ENCODE measurements around the gene MAP1B. TPM values are rescaled to one million over a fixed set of nuclear protein-coding genes. Genes with fewer than 3 reads are reported as not detected.

The MAP1B gene
- total and polyA plus RNA-seq, 9 of the 15 experiments (the other 6 are each of a cell fraction or from before 2014, with no cell fraction given), result 5.2 to 66.1 (median 17.3) TPM

- TF ChIP-seq ZBTB9 (CRISPR knock-in tag; IDR thresholded peaks at IDR 0.05) (peak; percentile 55; the same call in 1 of the 2 replicates), ZNF511 (CRISPR knock-in tag; IDR thresholded peaks at IDR 0.05) (no peak), NR1H2 (CRISPR knock-in tag; IDR thresholded peaks at IDR 0.05) (no peak), ILF3 (IDR thresholded peaks at IDR 0.05; ENCODE audit: borderline replicate concordance) (no peak), HNRNPUL1 (IDR thresholded peaks at IDR 0.05; ENCODE audit: low read length) (no peak), ZNF12 (CRISPR knock-in tag; IDR thresholded peaks at IDR 0.05) (no peak), L3MBTL2 (IDR thresholded peaks at IDR 0.05) (0 out of 2 replicates have a peak, but pooled peaks have one; percentile 23), FOXM1 (IDR thresholded peaks at IDR 0.05; ENCODE audit: low read depth) (no peak), FOXM1 (CRISPR knock-in tag; IDR thresholded peaks at IDR 0.05; ENCODE audit: low read depth) (no peak), ZNF644 (tag; IDR thresholded peaks at IDR 0.05; ENCODE audit: low read depth) (no peak), KLF6 (CRISPR knock-in tag; IDR thresholded peaks at IDR 0.05; ENCODE audit: borderline replicate concordance) (peak; percentile 61; the same call in 1 of the 2 replicates), DACH1 (IDR thresholded peaks at IDR 0.05; ENCODE audit: partially characterized antibody) (no peak), NR2C2 (CRISPR knock-in tag; IDR thresholded peaks at IDR 0.05) (no peak), NR2C2 (tag; IDR thresholded peaks at IDR 0.05) (no peak), ZNF79 (CRISPR knock-in tag; IDR thresholded peaks at IDR 0.05; ENCODE audit: low read depth) (no peak), ZNF277 (CRISPR knock-in tag; IDR thresholded peaks at IDR 0.05; ENCODE audit: borderline replicate concordance) (no peak), KLF10 (CRISPR knock-in tag; IDR thresholded peaks at IDR 0.05) (no peak), ZNF239 (CRISPR knock-in tag; IDR thresholded peaks at IDR 0.05) (no peak), ZC3H8 (IDR thresholded peaks at IDR 0.05) (no peak), SRSF1 (IDR thresholded peaks at IDR 0.05; ENCODE audit: low read depth, low read length) (no peak), PREB (CRISPR knock-in tag; IDR thresholded peaks at IDR 0.05) (no peak), BRD9 (IDR thresholded peaks at IDR 0.05; ENCODE audit: low read depth, partially characterized antibody) (no peak), RBBP5 (IDR thresholded peaks at IDR 0.05; ENCODE audit: borderline replicate concordance, insufficient read depth, low read length, poor library complexity, severe bottlenecking) (no peak), TEAD4 (IDR thresholded peaks at IDR 0.05; ENCODE audit: low read length) (no peak), TEAD4 (CRISPR knock-in tag; IDR thresholded peaks at IDR 0.05; ENCODE audit: borderline replicate concordance) (no peak), MED1 (CRISPR knock-in tag; IDR thresholded peaks at IDR 0.05; ENCODE audit: borderline replicate concordance) (no peak), SP1 (CRISPR knock-in tag; IDR thresholded peaks at IDR 0.05) (0 out of 2 replicates have a peak, but pooled peaks have one; percentile 13), NONO (IDR thresholded peaks at IDR 0.05; ENCODE audit: low read depth in 2 of 2, low read length in 1 of 2) (no peak), C11orf30 (IDR thresholded peaks at IDR 0.05; ENCODE audit: low read depth) (no peak)
These were observed 501 bp upstream of the MAP1B start (continued) for GRCh38 chr5:72106817-72107130.

Measured in K562 (cell line).